Middle frontal gyrus (tissue), 1 donor: ENCODE data around the gene MDK.

Source experiments
- DNase-seq: peaks from one replicate; pipeline ENCODE4 v3.0.0-alpha.2; 2015; ENCODE audit warnings: low spot score; ENCODE audit errors: extremely low spot score

Gene MDK

DNA sequence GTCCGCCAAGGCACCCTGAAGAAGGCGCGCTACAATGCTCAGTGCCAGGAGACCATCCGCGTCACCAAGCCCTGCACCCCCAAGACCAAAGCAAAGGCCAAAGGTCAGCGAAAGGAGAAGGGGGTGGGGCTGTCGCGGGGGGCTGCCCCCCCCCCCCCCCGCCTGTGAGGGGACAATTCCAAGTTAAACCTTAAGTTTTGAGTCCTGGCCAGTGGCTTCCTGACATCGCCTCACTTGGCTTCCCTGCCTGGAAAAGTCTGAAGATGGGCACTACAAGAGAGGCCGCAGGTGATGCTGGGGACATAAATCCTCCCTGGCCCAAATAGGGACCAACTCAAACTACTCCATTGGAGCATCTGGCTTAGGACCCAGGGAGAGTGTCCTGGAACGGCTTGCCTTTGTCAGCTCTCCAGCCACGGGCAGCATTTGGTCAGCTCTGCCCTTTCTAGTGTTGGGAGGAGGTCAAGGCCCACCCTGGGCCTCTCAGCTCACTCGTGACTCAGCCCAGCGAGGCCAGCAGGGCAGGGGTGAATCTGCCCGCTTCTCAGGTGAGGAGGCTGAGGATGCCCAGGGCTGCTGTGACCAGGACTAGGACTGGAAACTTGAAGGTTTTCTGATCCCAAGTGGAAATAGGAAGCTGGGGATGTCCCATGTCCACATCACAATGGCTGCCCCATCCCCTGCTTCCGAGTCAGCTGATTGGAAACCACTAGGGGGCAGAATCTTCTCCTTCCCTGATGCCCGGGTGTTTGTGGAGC is 1.4 kb downstream of the MDK start:
- DNase-seq: peak; percentile 18

DNA sequence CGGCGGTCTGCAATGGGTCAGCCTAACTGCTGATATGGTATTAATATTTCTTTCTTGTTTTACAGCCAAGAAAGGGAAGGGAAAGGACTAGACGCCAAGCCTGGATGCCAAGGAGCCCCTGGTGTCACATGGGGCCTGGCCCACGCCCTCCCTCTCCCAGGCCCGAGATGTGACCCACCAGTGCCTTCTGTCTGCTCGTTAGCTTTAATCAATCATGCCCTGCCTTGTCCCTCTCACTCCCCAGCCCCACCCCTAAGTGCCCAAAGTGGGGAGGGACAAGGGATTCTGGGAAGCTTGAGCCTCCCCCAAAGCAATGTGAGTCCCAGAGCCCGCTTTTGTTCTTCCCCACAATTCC is 1.9 kb downstream of the MDK start:
- no peak for DNase-seq

DNA sequence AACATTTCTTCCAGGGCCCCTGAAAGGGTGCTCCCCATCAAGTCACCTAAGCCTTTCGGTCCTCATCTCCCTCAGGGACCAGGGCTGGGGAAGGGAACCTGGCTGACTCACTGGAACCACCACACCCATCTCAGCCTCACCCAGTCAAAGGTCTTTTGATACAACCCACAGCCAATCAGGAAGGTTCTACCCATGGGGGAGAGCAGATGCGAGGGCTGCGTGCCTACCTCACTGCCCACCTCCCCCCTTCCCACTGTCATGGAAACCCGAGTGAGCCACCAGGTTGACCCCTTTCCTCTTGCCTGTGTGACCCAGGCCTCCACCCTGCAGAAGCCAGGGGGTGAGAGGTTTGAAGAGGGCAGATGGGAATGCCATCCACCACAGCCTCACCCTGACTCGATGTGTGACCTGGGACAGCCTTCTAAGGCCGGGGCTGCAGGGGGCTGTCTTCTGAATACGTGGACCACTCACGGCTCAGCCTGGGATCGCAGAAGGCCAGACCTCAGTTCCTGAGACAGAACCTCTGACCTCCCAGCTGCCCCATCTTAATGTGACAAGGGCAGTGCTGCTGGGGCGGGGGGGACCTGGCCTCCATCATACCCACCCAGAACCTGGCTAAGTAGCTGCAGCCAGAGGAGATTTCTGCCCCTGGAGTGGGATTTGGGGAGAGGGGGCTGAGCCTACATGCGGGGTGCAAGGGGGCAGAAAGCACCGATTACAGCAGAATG is 2.7 kb downstream of the MDK start:
- DNase-seq: no peak

DNA sequence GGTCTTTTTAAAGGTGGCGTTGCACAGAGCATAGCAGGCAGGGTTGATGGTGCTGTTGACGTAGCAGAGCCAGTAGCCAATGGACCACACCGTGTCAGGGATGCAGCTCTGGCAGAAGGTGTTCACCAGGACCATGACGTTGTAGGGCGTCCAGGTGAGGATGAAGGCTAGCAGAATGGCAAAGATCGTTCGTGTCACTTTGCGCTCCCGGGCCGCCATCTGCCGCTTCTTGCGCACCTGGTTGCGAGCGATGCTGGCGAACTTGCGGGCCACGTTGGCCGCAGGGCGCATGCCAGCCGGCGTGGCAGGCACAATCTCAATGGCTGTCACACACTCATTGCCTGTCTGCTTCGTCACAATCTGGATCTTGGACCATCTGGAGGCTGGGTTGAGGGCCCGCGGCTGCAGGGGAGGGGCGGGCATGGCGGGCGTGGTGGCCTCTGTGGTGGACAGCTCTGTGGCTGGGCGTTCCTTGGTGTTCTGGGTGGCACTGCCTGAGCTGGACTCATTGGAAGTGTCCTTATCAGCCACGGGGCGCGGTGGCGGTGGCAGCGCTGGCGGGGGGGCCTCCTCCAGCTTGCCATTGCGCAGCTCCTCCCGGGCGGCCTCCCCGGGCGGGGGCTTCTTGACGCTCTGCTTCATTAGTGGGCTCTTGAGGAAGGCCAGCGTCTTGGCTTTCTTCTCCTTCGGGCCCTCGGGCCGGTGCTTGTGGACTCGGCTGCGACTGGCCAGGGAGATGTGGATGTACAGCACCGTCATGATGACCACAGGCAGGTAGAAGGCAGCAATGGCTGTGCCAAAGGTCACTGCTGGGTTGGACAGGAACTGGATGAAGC is 3.9 kb downstream of the MDK start:
- DNase-seq: no peak

DNA sequence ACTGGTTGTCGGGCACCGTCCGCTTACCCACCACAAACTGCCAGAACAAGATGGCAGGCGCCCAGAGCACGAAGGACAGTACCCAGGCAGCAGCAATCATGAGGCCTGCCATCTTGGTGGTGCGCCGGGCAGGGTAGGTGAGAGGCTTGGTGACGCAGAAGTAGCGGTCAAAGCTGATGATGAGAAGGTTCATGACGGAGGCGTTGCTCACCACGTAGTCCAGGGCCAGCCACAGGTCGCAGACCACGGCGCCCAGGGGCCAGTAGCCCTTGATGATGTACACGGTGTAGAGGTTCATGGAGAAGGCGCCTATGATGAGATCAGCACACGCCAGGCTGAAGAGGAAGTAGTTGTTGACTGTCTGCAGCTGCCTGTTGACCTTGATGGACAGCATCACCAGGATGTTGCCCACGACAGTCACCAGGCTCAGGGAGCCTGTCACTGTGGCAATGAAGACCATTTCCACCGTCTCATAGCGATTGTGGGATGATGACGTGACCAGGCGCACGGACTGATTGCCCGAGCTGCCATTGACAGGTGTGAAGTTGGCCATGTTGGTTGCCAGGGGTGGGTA is 4.6 kb downstream of the MDK start:
- no peak for DNase-seq

DNA sequence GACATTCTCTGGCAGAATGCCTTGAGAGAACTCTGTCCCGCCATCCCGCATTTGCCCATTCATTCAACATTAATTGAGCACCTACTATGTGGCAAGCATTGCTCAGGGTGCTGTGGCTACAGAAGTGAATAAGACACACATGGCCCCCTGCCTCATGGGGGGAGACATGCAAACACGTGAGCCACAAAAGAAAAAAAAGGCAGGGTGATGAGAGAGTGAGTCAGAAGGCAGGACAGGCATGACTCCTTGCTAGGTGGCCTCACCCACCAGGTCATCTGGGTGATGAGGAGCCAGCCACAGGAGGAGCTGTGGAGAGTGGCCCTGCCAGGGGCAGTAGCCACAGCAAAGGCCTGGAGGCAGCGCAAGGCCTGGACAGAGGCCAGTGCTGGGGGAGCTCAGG is 5.2 kb downstream of the MDK start:
- no peak for DNase-seq

DNA sequence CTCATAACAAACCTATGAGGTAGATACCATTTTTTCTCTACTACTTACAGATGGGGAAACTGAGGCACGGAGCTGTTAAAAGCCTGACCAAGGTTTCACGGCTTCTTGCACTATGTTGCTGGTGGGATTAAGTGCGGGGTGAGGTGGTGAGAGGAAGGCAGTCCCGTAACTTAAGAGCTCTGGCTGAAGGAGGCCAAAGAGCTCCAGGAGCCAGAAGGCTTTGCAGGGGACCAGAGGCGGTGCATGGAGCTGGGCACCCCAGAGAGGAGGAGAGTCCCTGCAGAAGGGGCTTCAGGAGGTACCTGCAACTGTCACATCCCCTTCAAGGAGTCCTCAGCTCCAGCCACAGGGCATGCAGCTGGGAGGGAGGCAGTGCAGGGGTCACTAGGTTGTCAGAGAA is 6.0 kb downstream of the MDK start:
- no peak for DNase-seq

DNA sequence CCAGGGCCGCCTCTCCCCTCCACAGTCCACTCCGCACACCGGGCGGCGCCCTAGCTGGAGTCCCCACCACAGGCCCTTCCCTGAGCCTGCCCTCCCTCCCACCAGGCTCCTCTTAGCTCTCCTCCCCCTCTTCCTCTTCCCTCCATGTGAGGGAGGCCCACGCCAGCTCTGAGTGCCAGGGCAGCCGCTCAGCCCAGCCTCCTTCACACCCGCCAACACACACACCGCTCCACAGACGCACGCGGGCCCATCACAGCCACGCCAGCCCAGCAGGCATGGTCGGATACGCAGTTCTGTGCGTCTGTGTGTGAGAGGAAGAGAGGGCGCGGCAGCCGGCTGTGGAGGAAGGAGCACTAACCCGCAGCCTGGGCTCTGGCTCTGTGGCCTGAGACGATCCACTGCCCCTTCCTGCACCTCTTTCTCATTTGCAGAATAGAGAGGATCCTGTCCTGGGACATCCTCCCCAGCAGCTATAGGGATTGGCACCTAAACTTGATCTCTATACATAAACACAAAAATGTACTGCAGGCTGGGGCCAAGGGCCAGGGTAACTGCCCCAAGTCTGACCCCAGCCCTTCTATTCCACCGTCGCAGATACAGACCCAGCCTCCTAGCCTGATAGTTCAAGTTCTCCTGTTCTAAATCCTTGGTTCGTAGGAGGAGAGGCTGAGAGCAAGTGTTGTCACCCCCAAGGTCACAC is 6.6 kb downstream of the MDK start:
- DNase-seq: peak; percentile 19

DNA sequence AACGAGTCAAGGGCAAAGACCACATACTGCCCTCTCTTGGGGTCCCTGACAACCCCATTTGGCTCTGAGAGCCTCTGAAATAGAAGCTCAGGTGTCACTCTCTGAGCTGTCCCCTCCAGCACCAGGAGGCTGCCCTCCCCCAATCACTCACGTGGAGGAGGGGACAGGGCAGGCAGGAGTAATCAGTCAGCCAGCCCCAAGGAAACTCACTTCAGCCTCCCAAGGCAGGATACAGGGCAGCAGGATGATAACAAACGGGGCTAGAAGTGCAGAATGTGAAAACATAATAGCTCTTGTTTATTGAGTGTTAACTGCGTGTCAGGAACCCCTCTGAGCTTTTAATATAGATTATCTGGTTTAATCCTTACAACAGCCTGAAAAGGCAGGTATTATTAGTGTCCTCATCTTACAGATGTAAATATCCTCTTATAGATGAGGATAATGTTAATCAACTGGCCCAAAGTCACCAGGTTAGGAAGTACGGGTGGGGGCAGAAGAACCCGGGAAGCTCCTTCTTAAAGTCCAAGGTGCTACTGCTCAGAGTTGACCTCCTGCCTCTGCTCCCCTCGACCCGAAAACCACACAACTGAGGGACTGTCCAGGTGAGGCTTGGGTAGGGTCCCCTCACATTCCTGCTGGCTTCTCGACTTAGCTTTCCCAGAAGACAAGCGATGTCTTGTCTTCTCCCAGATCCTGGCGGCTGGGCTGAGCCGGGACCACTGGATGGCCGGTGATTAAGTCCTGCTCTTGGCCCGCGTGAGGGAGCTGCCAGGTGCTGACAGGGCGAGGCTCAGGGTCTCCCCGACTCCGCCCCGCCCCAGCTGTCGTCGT is 7.4 kb downstream of the MDK start:
- no peak for DNase-seq

DNA sequence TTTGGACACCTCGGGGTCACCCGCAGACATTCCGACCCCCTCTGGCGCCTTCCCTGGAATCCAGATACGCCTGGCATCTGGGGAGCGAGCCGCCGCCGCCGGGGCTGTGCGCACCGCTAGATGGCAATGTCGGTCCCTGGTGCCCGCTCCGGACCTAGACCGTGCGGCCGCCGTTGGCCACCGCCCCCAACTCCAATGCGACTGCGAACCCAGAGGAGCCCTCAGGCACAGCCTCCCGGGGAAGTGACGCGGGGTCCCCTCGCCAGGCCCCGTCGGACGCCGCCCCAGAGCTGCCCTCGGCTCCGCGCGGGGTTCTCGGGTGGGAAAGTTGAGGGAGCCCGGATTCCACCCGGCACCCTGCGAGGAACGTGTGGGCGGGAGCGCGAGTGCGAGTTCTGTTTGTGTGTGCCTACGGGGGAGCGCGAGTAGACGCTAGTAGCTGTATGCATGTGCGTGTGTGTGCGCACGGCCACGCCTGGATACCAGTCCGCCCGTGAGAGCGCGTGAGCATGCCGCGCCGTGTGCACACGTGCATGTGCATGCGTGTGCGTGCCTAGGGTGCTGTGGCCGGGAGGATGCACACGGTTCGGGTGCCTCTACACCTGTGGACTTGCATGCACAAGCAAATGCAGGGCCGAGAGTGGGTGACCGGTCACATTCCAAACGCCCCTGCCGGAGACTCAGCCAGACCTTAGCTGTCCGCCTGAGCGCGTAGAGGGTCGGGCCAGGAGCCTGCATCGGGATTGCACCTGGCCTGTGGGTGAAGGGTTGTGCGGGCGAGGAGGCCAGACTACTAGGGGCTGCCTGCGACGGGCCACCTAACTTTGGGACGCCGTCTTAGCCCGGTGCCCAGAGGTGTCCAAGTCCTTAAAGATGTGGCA is 8.2 kb downstream of the MDK start:
- peak; percentile 55 for DNase-seq

DNA sequence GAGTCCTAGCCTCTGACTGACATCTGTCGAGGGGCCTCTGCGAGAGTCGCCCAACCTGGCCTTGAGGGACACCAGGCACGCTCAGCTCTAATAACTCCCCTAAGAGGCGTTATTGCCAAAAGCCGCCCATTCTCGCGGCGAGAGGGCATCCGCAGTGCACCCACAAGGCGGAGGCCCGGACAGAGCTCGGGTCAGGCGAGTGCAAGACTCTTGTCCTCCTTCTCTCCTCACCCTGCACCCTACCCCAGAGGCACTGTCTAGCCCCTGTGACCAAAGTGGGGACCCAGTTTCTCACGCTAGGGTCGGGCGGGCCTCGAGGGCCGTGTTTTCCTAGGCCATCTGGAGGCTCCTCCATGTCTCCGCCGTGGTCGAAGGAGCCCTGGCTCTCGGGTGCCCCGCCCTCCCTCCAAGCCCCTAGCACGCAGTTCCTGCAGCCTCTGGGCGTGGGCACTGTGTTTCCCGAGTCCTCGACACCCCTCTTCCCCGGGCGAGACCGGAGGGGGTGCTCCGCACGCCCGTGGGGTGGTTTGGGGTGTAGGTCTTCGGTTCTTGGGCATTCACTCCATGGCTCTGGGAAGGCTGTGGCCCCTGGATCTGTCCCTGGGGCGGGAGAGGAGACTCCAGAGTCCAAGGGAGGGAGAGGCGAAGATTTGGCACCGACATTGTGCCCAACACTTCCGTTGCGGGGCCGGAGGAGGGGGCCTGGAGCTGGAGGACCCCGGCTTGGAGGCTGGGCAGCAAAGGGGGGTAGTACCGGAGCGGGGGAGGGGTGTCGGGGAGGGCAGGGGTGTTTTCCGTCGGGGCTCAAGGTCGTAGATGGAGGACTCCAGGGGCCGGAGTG is 9.1 kb downstream of the MDK start:
- no peak for DNase-seq

DNA sequence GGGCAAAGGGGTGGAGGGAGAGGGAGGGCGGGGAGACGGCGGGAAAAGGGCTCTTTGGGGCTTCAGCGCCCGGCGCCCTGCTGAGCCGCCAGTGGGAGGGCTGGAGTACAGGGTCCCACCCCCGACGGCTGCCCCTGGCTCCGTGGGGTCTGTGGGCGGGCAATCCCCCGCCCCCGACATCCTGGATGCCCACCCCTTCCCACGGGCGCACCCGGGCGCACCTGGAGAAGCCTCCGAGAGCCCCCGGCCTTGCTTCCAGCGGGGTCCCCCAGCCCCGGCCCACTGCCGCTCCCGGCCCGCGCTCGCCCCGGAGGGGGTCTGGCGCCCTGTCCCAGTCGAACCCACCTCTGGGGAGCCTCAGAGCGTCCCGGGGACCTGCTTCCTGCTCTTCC is 9.7 kb downstream of the MDK start:
- DNase-seq: no peak

DNA sequence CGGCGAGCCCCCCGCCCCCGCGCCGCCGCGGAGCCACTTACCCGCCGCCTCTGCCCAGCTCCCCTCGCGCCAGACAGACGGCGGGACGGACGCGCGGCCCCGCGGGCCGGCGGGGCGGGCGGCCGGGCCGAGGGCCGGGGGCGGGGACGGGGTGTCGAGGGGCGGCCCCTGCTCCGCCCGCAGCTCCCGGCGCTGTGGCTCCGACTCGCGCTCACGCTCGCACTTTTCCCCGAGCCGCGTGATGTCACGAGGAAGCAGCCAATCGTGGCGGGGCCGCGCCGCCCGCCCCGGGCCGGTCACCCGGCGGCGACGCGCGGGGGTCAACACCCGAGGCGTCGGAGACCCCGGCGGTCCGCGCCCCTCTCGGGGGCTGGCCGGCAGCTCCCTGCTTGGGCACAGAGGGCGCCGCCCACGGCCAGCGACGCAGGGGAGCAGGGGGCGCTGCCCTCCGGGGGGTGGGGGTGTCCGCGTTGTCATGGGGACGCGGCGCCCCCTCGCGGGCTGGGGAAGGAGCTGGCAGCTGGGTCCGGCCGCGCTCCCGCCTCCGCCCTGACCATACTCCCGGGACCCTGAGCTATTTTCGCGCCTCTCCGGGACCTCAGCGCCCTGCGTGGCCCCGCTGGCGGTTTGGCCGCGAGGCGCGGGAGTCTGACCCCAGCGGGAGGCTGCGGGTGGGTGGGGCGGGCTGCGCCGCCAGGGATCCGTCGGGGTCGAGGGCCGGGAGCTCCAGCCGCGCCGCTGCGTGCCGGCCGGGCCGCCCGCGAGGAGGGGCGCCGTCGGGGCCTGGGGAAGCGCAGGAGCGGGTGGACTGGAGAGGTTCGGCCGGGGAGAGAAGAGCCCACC is 10.3 kb downstream of the MDK start, which contains the start of gene CHRM4:
Gene CHRM4 (minus strand): TSS at position 199 of the 843 bp plus-strand sequence. CDS start 5,219 bp downstream, outside the sequence.
- peak; percentile 50 for DNase-seq

DNA sequence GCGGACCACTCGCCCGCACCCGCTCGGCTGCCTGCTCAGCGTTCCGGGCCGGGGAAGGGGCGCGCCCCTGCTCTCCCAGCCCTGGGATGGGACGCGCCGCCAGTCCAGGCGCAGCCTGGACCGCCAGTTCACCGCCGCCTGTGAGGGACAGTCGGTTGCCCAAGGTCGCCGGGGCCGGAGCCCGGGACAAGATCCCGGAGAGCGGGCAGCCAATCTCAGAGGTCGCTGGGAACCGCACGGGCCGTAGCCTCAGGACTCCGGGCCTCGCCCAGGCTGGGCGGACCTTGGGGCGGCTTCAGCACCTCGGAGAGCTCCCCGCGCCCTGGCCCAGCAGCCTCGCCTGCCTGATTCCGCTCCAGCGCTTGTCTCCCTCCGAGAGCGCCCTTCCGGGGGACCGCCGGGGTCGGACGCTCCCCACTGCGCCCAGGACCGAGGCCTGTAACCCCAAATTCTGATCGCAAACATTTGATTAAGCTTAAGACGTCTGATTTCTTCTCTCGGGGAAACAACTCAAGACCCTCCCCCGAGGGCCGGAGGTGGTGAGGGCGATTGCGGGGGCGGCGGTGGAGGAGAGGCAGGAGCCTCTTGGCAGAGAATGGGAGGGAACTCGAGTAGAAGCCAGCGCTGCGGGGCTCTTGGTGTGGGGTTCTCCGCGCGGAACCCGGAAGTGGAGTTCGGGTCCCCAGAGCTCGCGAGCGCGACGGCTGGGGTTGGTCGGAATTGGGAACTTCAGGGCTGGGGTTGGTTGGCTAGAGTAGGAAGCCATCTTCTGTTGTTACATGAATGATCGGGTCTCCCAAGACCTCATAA is 11.2 kb downstream of the MDK start:
- peak; percentile 35 for DNase-seq

DNA sequence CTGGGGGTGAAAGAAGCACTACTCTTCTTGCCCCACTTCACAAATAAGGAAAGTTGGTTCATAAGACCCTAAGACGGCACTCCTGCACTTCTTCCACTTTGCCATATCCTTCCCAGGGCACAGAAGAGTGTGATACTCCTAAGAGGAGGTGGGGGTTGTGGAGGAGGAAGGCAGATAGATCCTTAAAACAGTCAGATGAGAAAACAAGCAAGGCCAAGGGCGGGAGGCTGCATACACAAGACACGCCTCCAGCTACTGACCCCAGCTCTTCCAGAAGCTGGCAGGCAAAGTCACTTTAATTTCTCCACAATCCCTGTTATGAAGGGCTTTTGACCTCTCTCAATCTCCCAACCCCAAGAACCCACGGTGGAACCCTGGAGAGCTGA is 11.8 kb downstream of the MDK start:
- DNase-seq: no peak

DNA sequence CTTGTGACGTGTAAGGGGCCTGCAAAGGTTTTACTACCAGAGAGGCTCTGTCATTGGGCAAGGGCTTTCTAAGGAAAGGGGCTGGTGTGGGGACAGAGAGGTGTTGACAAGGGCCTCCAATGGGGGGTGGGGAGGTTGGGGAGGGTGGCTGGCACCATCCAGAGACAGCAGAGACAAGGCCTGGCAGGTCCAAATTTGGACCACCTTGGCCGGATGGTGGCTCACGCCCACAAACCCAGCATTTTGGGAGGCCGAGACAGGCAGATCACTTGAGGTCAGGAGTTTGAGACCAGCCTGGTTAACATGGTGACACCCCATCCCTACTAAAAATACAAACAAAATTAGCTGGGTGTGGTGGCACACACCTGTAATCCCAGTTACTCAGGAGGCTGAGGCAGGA is 12.3 kb downstream of the MDK start:
- no peak for DNase-seq

DNA sequence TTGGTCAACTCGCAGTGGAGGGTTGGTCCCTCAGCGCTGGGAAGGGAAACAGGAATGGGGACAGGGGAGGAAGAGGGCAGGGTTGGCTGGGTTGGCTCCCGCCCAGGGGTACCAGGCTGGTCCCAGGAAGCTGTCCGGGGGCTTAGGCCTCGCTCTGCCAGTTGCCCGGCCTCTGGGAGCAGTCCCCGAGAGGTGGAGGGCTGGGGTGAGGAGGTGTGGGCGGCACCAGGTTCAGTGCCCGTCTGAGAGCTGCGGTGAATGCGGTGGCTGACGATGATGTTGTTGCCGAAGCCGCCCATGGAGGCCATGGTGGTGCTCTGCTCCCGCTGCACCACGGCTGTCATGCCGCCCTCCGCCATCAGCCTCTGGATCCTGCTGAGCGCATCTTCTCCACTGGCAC is 16.1 kb downstream of the MDK start:
- DNase-seq: no peak
